Measurements from ENCODE around the gene PIGU.

Gene PIGU

DNA sequence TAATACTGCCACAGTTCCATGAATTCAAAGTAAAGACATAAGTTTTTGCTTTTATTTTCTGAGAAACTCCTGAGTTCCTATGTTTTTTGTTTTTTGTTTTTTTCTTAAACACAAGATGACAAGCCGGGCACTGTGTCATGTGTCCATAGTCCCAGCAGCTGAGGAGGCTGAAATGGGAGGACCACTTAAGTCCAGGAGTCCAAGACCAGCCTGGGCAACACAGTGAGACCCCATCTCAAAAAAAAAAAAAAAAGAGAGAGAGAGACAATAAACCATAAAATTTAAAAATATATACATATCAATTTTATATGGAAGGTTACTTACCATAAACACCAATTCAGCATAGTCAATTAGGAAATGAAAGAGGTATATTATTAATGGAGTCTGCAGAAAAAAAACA lies 31.9 kb downstream of the PIGU start:
- Histone ChIP-seq H3K9ac (ENCODE audit: low read depth, low read length) (no peak overlapping the region), H3K4me1 (ENCODE audit: insufficient read depth, low read length) (no peaks in the 10 kb centered on the region), H3K4me3 (ENCODE audit: low read length) (no peak overlapping the region), H3K27me3 (ENCODE audit: insufficient read depth, low read length) (no peaks in the 10 kb centered on the region), H3K36me3 (ENCODE audit: insufficient read depth, low read depth, low read length) (peaks cover 11% of the 10 kb centered on the region; the same call in 1 of the 2 replicates), H3K9me3 (ENCODE audit: insufficient read depth, low read depth, low read length) (no peaks in the 10 kb centered on the region), H3K27ac (ENCODE audit: low read length) (no peak overlapping the region)

DNA sequence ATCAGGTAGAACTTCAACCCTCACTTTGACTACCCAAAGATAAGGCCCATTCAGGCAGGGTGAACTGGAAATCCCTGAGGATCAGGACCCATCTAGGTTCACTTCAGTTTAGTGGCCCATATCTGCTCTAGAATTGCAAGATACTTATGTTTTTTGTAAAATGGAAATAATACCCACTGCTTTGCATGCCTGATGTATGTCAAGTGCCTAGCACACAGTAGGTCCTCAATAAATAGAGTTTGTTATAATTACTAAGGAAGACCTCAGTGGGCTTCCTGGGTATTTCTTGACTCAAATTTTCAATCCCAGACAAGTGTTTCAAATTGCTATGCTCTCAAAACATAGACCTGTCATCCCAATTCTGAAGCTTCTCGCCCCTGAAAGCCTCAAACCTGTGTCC lies 32.5 kb downstream of the PIGU start:
- H3K27ac ChIP-seq (ENCODE audit: low read length) = no peak overlapping the region
- H3K9ac ChIP-seq (ENCODE audit: low read depth, low read length) = no peak overlapping the region
- no peaks in the 10 kb centered on the region for H3K4me1 ChIP-seq (ENCODE audit: insufficient read depth, low read length)
- H3K4me3 ChIP-seq (ENCODE audit: low read length) = no peak overlapping the region
- H3K27me3 ChIP-seq (ENCODE audit: insufficient read depth, low read length) = no peaks in the 10 kb centered on the region
- H3K36me3 ChIP-seq (ENCODE audit: insufficient read depth, low read depth, low read length) = peaks cover 11% of the 10 kb centered on the region; the same call in 1 of the 2 replicates
- H3K9me3 ChIP-seq (ENCODE audit: insufficient read depth, low read depth, low read length) = no peaks in the 10 kb centered on the region

- no peaks in the 10 kb centered on the region for H3K27me3 ChIP-seq (ENCODE audit: insufficient read depth, low read length)
- H3K4me1 ChIP-seq (ENCODE audit: insufficient read depth, low read length) = no peaks in the 10 kb centered on the region
- H3K9me3 ChIP-seq (ENCODE audit: insufficient read depth, low read depth, low read length) = no peaks in the 10 kb centered on the region
- H3K36me3 ChIP-seq (ENCODE audit: insufficient read depth, low read depth, low read length) = peaks cover 11% of the 10 kb centered on the region; the same call in 1 of the 2 replicates
- H3K9ac ChIP-seq (ENCODE audit: low read depth, low read length) = no peak overlapping the region
- no peak overlapping the region for H3K4me3 ChIP-seq (ENCODE audit: low read length)
- H3K27ac ChIP-seq (ENCODE audit: low read length) = no peak overlapping the region
These were observed 33.0 kb downstream of the PIGU start for GRCh38 chr20:34643928-34644327.

- Histone ChIP-seq H3K27me3 (ENCODE audit: insufficient read depth, low read length) (no peaks in the 10 kb centered on the region), H3K4me1 (ENCODE audit: insufficient read depth, low read length) (no peaks in the 10 kb centered on the region), H3K9ac (ENCODE audit: low read depth, low read length) (no peak overlapping the region), H3K4me3 (ENCODE audit: low read length) (no peak overlapping the region), H3K27ac (ENCODE audit: low read length) (no peak overlapping the region), H3K36me3 (ENCODE audit: insufficient read depth, low read depth, low read length) (peaks cover 27% of the 10 kb centered on the region), H3K9me3 (ENCODE audit: insufficient read depth, low read depth, low read length) (no peaks in the 10 kb centered on the region)
These were observed 34.9 kb downstream of the PIGU start for GRCh38 chr20:34642009-34642408.

DNA sequence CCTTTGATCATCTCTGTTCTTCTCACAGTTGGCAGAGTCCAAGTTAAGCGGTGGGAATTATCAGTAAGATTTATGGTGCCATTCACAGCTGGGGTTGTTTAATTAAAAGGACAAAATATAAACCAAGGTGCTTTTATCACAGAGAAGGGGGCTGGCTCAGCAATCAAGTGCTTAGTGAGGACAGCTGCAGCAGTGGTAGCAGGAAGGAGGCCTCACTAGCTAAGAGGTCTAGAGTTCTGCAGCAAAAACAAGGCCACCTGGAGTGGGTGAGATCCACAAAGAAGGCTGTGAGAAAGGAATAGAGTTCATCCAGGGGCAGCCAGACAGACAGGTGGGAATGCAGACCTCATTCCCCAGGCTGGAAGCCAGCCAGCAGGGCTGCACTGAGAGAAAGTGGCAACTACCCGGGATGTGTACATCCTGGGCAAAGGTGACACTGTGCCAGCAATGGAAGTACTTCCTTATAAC lies 37.1 kb downstream of the PIGU start:
- Histone ChIP-seq H3K4me1 (ENCODE audit: insufficient read depth, low read length) (no peaks in the 10 kb centered on the region), H3K27ac (ENCODE audit: low read length) (no peak overlapping the region), H3K9me3 (ENCODE audit: insufficient read depth, low read depth, low read length) (no peaks in the 10 kb centered on the region), H3K36me3 (ENCODE audit: insufficient read depth, low read depth, low read length) (peaks cover 34% of the 10 kb centered on the region), H3K9ac (ENCODE audit: low read depth, low read length) (no peak overlapping the region), H3K4me3 (ENCODE audit: low read length) (no peak overlapping the region), H3K27me3 (ENCODE audit: insufficient read depth, low read length) (no peaks in the 10 kb centered on the region)

- Histone ChIP-seq H3K4me1 (ENCODE audit: insufficient read depth, low read length) (no peaks in the 10 kb centered on the region), H3K9ac (ENCODE audit: low read depth, low read length) (no peak overlapping the region), H3K36me3 (ENCODE audit: insufficient read depth, low read depth, low read length) (peaks cover 36% of the 10 kb centered on the region), H3K9me3 (ENCODE audit: insufficient read depth, low read depth, low read length) (no peaks in the 10 kb centered on the region), H3K27ac (ENCODE audit: low read length) (no peak overlapping the region), H3K27me3 (ENCODE audit: insufficient read depth, low read length) (no peaks in the 10 kb centered on the region), H3K4me3 (ENCODE audit: low read length) (no peak overlapping the region)
These were observed 38.4 kb downstream of the PIGU start for GRCh38 chr20:34638532-34638931.

- H3K27me3 ChIP-seq (ENCODE audit: insufficient read depth, low read length) = no peaks in the 10 kb centered on the region
- no peak overlapping the region for H3K4me3 ChIP-seq (ENCODE audit: low read length)
- peaks cover 33% of the 10 kb centered on the region for H3K36me3 ChIP-seq (ENCODE audit: insufficient read depth, low read depth, low read length)
- no peak overlapping the region for H3K9ac ChIP-seq (ENCODE audit: low read depth, low read length)
- no peaks in the 10 kb centered on the region for H3K9me3 ChIP-seq (ENCODE audit: insufficient read depth, low read depth, low read length)
- H3K4me1 ChIP-seq (ENCODE audit: insufficient read depth, low read length) = no peaks in the 10 kb centered on the region
- no peak overlapping the region for H3K27ac ChIP-seq (ENCODE audit: low read length)
These were observed 38.9 kb downstream of the PIGU start for GRCh38 chr20:34638039-34638292.

DNA sequence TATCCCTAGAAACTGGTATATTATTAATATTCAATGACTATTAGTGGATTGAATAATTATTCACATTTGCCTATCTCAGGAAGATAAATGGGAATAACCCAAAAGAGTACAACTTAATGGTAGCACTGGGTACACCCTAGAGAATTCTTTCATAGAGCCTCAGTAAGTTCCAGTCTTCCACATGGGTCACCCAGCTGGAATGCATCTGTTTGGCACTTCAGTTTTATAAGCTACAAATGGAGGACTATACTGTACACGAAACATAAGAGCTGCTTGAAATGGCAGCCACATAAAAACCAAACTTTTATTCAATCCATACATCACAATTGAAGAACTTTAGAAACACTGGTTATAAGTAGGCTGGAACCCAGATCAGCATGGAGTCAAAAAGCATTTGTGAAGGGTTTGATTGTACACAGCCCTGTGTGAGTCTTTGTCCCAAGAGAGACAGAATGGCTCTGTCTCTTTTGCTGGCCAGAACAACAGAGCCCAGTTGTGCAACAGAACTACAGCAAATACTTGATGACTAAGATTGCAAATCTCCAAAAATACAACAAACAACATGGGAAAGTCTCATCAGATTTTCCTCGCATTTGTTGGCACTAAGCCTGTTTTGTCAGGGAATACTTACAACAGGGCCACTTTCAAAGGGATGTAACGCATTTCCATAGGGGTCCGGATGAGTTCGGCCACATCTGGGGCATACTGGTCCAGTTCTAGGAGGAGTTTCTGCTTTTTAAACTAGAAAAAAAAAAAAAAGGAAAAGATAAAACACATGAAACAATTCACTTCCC lies 39.5 kb downstream of the PIGU start:
- Histone ChIP-seq H3K4me3 (ENCODE audit: low read length) (no peak overlapping the region), H3K27ac (ENCODE audit: low read length) (no peak overlapping the region), H3K9ac (ENCODE audit: low read depth, low read length) (no peak overlapping the region), H3K4me1 (ENCODE audit: insufficient read depth, low read length) (no peaks in the 10 kb centered on the region), H3K36me3 (ENCODE audit: insufficient read depth, low read depth, low read length) (peaks cover 33% of the 10 kb centered on the region), H3K9me3 (ENCODE audit: insufficient read depth, low read depth, low read length) (no peaks in the 10 kb centered on the region), H3K27me3 (ENCODE audit: insufficient read depth, low read length) (no peaks in the 10 kb centered on the region)

DNA sequence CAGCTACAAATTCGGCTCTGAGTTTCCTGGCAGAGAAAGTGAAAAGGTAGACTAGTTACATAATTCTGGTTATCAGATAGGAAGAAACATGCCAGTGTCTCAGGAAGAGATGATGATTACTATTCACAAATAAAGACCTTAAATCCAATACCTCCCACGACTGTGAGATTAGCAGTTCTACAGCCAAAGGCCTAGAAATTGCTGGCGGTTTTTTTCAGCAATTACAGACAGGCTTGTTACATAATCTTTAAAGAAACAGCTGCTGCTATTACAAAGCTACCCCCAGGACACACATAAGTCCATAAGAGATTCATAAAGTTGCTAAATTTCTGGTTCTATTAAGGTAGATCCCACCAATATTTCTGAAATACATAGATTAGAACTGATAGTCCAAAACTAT lies 40.2 kb downstream of the PIGU start:
- H3K36me3 ChIP-seq (ENCODE audit: insufficient read depth, low read depth, low read length) = peaks cover 33% of the 10 kb centered on the region
- H3K27me3 ChIP-seq (ENCODE audit: insufficient read depth, low read length) = no peaks in the 10 kb centered on the region
- no peak overlapping the region for H3K4me3 ChIP-seq (ENCODE audit: low read length)
- H3K4me1 ChIP-seq (ENCODE audit: insufficient read depth, low read length) = no peaks in the 10 kb centered on the region
- no peak overlapping the region for H3K27ac ChIP-seq (ENCODE audit: low read length)
- no peak overlapping the region for H3K9ac ChIP-seq (ENCODE audit: low read depth, low read length)
- no peaks in the 10 kb centered on the region for H3K9me3 ChIP-seq (ENCODE audit: insufficient read depth, low read depth, low read length)

- H3K9ac ChIP-seq (ENCODE audit: low read depth, low read length) = no peak overlapping the region
- H3K36me3 ChIP-seq (ENCODE audit: insufficient read depth, low read depth, low read length) = peaks cover 37% of the 10 kb centered on the region
- no peak overlapping the region for H3K4me3 ChIP-seq (ENCODE audit: low read length)
- H3K27ac ChIP-seq (ENCODE audit: low read length) = no peak overlapping the region
- H3K4me1 ChIP-seq (ENCODE audit: insufficient read depth, low read length) = no peaks in the 10 kb centered on the region
- H3K9me3 ChIP-seq (ENCODE audit: insufficient read depth, low read depth, low read length) = no peaks in the 10 kb centered on the region
- no peaks in the 10 kb centered on the region for H3K27me3 ChIP-seq (ENCODE audit: insufficient read depth, low read length)
These were observed 42.5 kb downstream of the PIGU start for GRCh38 chr20:34634392-34634791.

- Histone ChIP-seq H3K27me3 (ENCODE audit: insufficient read depth, low read length) (no peaks in the 10 kb centered on the region), H3K4me1 (ENCODE audit: insufficient read depth, low read length) (no peaks in the 10 kb centered on the region), H3K9ac (ENCODE audit: low read depth, low read length) (no peak overlapping the region), H3K4me3 (ENCODE audit: low read length) (no peak overlapping the region), H3K36me3 (ENCODE audit: insufficient read depth, low read depth, low read length) (peaks cover 32% of the 10 kb centered on the region), H3K27ac (ENCODE audit: low read length) (no peak overlapping the region), H3K9me3 (ENCODE audit: insufficient read depth, low read depth, low read length) (no peaks in the 10 kb centered on the region)
These were observed 43.9 kb downstream of the PIGU start for GRCh38 chr20:34632870-34633452.

DNA sequence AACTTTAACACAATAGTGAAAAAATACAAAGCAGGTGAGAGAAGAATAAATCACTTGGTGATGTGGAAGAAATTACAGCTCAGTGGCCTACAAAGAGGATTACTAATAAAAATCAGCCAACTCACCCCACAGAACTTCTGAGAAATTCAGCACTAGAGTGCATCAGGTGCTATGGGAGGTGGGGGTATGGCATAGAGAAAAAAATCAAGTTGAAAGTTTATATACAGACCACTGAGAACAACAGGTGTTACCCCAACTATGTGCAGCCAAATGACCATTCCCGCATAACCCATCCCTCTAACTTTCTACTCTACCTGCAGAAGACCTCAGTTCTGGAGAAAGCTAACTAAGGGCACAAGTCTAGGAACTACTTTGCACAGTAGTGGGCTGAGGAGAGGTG lies 47.0 kb downstream of the PIGU start:
- H3K9ac ChIP-seq (ENCODE audit: low read depth, low read length) = no peak overlapping the region
- H3K4me3 ChIP-seq (ENCODE audit: low read length) = no peak overlapping the region
- no peak overlapping the region for H3K27ac ChIP-seq (ENCODE audit: low read length)
- no peaks in the 10 kb centered on the region for H3K4me1 ChIP-seq (ENCODE audit: insufficient read depth, low read length)
- H3K9me3 ChIP-seq (ENCODE audit: insufficient read depth, low read depth, low read length) = no peaks in the 10 kb centered on the region
- H3K27me3 ChIP-seq (ENCODE audit: insufficient read depth, low read length) = no peaks in the 10 kb centered on the region
- peaks cover 16% of the 10 kb centered on the region for H3K36me3 ChIP-seq (ENCODE audit: insufficient read depth, low read depth, low read length)

Data from iPS-20b (cell line).